Esophagus squamous epithelium (tissue), 4 donors: ENCODE data around the gene TULP3.

ENCODE experiments used
- POLR2A ChIP-seq, 4 donors: fragments of 450-650 bp; IDR thresholded peaks; one replicate each; pipeline ENCODE4 v1.6.1; 2017; ENCODE audit warnings: antibody characterized with exemption in 4 of 4, mild to moderate bottlenecking in 4 of 4, moderate library complexity in 3 of 4
- TF ChIP-seq, protein P1 (sequence below), 6 experiments: fragments of 450-650 bp in 4 of 6; fragments of 200-600 bp in 2 of 6; sonication (generic) in 2 of 6; IDR thresholded peaks; one replicate each; pipeline ENCODE4 v1.5.1; 2016 to 2019; ENCODE audit warnings: antibody characterized with exemption in 6 of 6, mild to moderate bottlenecking in 4 of 6, moderate library complexity in 4 of 6

DNA sequence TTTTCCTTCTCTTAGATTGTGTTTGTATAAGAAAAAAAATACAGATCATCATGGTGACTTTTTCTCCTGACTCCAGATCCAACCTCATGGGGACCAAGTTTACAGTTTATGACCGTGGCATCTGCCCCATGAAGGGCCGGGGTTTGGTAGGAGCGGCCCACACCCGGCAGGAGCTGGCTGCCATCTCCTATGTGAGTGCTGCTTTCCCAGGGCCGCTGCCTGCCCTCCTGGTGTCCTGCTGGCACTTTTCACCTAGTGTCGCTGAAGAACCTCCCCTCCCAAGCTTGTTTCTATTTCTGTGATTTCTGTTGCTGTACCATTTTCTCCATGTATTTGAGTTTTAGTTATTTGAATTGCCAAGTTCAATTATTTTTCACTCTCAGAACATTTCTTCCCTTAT, 43.7 kb downstream of the TULP3 start:
- TF ChIP-seq, protein P1, sequence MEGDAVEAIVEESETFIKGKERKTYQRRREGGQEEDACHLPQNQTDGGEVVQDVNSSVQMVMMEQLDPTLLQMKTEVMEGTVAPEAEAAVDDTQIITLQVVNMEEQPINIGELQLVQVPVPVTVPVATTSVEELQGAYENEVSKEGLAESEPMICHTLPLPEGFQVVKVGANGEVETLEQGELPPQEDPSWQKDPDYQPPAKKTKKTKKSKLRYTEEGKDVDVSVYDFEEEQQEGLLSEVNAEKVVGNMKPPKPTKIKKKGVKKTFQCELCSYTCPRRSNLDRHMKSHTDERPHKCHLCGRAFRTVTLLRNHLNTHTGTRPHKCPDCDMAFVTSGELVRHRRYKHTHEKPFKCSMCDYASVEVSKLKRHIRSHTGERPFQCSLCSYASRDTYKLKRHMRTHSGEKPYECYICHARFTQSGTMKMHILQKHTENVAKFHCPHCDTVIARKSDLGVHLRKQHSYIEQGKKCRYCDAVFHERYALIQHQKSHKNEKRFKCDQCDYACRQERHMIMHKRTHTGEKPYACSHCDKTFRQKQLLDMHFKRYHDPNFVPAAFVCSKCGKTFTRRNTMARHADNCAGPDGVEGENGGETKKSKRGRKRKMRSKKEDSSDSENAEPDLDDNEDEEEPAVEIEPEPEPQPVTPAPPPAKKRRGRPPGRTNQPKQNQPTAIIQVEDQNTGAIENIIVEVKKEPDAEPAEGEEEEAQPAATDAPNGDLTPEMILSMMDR (IDR thresholded peaks at IDR 0.05) = no peak
- no peak for TF ChIP-seq POLR2A (IDR thresholded peaks at IDR 0.05)
